Gastrocnemius medialis (tissue), 4 donors: ENCODE data around the gene BTF3L4. TPM values are rescaled to one million over a fixed set of nuclear protein-coding genes. Genes with fewer than 3 reads are reported as not detected.

Experiments
- ATAC-seq, 2 donors: fragments of 150-250 bp; one replicate each; pipeline ENCODE4 v1.9.1; 2016
- DNase-seq, 2 donors: peaks; one replicate each; pipeline ENCODE4 v3.0.0-alpha.2; 2019
- H3K27ac ChIP-seq, 4 donors: fragments of 200-600 bp; sonication (generic); 1 replicate in 1 of 4; 2 replicates in 3 of 4; pipeline ENCODE4 v1.5.1; 2016 to 2018; ENCODE audit warnings: mild to moderate bottlenecking in 2 of 4, moderate library complexity in 1 of 4
- H3K27me3 ChIP-seq, 3 donors: fragments of 200-600 bp; sonication (generic) in 2 of 3; 1 replicate in 1 of 3; 2 replicates in 2 of 3; pipeline versions ENCODE4 v1.5.1 to v1.6.0; 2016 to 2019; ENCODE audit warnings: mild to moderate bottlenecking in 1 of 3, moderate library complexity in 1 of 3
- H3K36me3 ChIP-seq, 2 donors: fragments of 200-600 bp; sonication (generic) in 1 of 2; one replicate each; pipeline ENCODE4 v1.5.1; 2017 to 2018
- H3K4me1 ChIP-seq, 2 donors: fragments of 200-600 bp; sonication (generic) in 1 of 2; one replicate each; pipeline ENCODE4 v1.5.1; 2016 to 2017; ENCODE audit warnings: mild to moderate bottlenecking in 2 of 2
- H3K4me3 ChIP-seq, 4 donors: fragments of 200-600 bp; sonication (generic) in 3 of 4; 1 replicate in 1 of 4; 2 replicates in 3 of 4; pipeline ENCODE4 v1.5.1; 2016 to 2019; ENCODE audit warnings: mild to moderate bottlenecking in 2 of 4
- H3K9me3 ChIP-seq, 3 donors: fragments of 200-600 bp; sonication (generic) in 2 of 3; 1 replicate in 1 of 3; 2 replicates in 2 of 3; pipeline ENCODE4 v1.5.1; 2016 to 2019
- POLR2A ChIP-seq, 2 donors: fragments of 450-650 bp; IDR thresholded peaks; one replicate each; pipeline ENCODE4 v1.6.1; 2017; ENCODE audit warnings: antibody characterized with exemption in 2 of 2, mild to moderate bottlenecking in 2 of 2, moderate library complexity in 2 of 2
- in situ Hi-C, 4 donors: fragments of 200-750 bp; cut with MboI; loops; one replicate each; pipeline versions ENCODE4 v1.15.0 to v1.8.0; 2017; ENCODE audit warnings: low sequenced_read_pairs in 4 of 4
- intact Hi-C: fragments of 100-400 bp; cut with DNase I; formaldehyde crosslinking; loops from one replicate; pipeline ENCODE4 v1.15.1; 2023; ENCODE audit warnings: low total_unique reads
- total RNA-seq, 4 donors: library from RNA; depleted of rRNA; stranded (reverse); fragments of >200 nt; gene quantifications; one replicate each; pipeline versions ENCODE4 v1.1.0 to v1.2.3, GENCODE V29; 2016
- TF ChIP-seq, protein P1 (sequence below), 5 experiments: fragments of 450-650 bp in 3 of 5; fragments of 200-600 bp in 2 of 5; sonication (generic) in 2 of 5; IDR thresholded peaks in 4 of 5; conservative IDR thresholded peaks in 1 of 5; 1 replicate in 4 of 5; 2 replicates in 1 of 5; pipeline ENCODE4 v1.5.1; 2016 to 2019; ENCODE audit warnings: antibody characterized with exemption in 5 of 5, mild to moderate bottlenecking in 3 of 5, moderate library complexity in 3 of 5

BTF3L4 gene
- total RNA-seq, 4 donors from 2014 or later = 68.4 to 92.9 (median 72.4) TPM

DNA sequence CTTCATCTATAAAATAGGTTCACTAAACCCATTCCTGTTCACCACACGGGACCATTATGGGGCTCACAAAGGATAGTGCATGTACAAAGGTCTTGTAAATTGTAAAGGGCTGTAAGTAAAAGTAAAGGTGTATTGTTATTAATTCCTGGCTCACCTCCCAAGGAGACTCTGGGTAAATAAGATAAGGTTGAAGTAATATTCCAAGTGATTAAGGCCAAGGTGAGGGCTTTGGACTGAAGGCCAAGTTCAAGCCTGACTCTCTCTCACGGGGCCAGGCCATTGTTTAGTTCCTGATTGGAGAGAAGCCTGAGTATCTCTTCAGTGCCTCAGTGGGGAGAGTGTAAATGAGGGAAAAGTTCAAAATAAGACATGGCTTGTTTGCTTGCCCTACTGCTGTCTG lies 66.3 kb downstream of the BTF3L4 start:
- Histone ChIP-seq H3K36me3 (no peaks in the 10 kb centered on the region), H3K27me3 (no peaks in the 10 kb centered on the region), H3K27ac (no peak overlapping the region), H3K4me3 (no peak overlapping the region), H3K4me1 (no peaks in the 10 kb centered on the region), H3K9me3 (no peaks in the 10 kb centered on the region)
- ATAC-seq (no peak), DNase-seq (no peak)
- in situ Hi-C loops = loop anchor here in 1 of 4 donors (10.0 kb wide), 1 partner anchor 172 kb away; no protein-coding TSS in a partner anchor
- intact Hi-C loops = no loop called here
- no peak for TF ChIP-seq POLR2A (IDR thresholded peaks at IDR 0.05)
- TF ChIP-seq, protein P1, sequence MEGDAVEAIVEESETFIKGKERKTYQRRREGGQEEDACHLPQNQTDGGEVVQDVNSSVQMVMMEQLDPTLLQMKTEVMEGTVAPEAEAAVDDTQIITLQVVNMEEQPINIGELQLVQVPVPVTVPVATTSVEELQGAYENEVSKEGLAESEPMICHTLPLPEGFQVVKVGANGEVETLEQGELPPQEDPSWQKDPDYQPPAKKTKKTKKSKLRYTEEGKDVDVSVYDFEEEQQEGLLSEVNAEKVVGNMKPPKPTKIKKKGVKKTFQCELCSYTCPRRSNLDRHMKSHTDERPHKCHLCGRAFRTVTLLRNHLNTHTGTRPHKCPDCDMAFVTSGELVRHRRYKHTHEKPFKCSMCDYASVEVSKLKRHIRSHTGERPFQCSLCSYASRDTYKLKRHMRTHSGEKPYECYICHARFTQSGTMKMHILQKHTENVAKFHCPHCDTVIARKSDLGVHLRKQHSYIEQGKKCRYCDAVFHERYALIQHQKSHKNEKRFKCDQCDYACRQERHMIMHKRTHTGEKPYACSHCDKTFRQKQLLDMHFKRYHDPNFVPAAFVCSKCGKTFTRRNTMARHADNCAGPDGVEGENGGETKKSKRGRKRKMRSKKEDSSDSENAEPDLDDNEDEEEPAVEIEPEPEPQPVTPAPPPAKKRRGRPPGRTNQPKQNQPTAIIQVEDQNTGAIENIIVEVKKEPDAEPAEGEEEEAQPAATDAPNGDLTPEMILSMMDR (IDR thresholded peaks at IDR 0.05 in 4 of 5, conservative IDR thresholded peaks at IDR 0.05 in 1 of 5) = no peak

- no peak overlapping the region for H3K4me3 ChIP-seq
- H3K9me3 ChIP-seq = no peaks in the 10 kb centered on the region
- H3K4me1 ChIP-seq = no peaks in the 10 kb centered on the region
- intact Hi-C loops = no loop called here
- no peaks in the 10 kb centered on the region for H3K36me3 ChIP-seq
- in situ Hi-C loops = loop anchor here in 1 of 4 donors (10.0 kb wide), 1 partner anchor 171 kb away; no protein-coding TSS in a partner anchor
- DNase-seq (no peak), ATAC-seq (no peak)
- H3K27me3 ChIP-seq = no peaks in the 10 kb centered on the region
- H3K27ac ChIP-seq = no peak overlapping the region
- TF ChIP-seq POLR2A (IDR thresholded peaks at IDR 0.05) = no peak
- TF ChIP-seq, protein P1 (IDR thresholded peaks at IDR 0.05 in 4 of 5, conservative IDR thresholded peaks at IDR 0.05 in 1 of 5) = no peak
Measured at GRCh38 chr1:52123622-52124021, 67.5 kb downstream of the BTF3L4 start.

GRCh38 chr1:52125736-52126359 lies 69.8 kb downstream of the BTF3L4 start:
- no peaks in the 10 kb centered on the region for H3K27me3 ChIP-seq
- no peaks in the 10 kb centered on the region for H3K9me3 ChIP-seq
- H3K36me3 ChIP-seq = no peaks in the 10 kb centered on the region
- in situ Hi-C loops = loop anchor here (5.0 to 25.0 kb wide), 4 partner anchors 169 to 561 kb away; partner anchors contain the start of gene COA7 (in 2 of the 4)
- DNase-seq = no peak
- H3K27ac ChIP-seq = no peak overlapping the region
- TF ChIP-seq, protein P1 (IDR thresholded peaks at IDR 0.05 in 4 of 5, conservative IDR thresholded peaks at IDR 0.05 in 1 of 5) = no peak
- no peak for TF ChIP-seq POLR2A (IDR thresholded peaks at IDR 0.05)
- ATAC-seq = no peak
- H3K4me3 ChIP-seq = no peak overlapping the region
- intact Hi-C loops = no loop called here
- H3K4me1 ChIP-seq = no peaks in the 10 kb centered on the region

- no peaks in the 10 kb centered on the region for H3K9me3 ChIP-seq
- in situ Hi-C loops (loop anchor here (5.0 to 25.0 kb wide), 4 partner anchors 167 to 560 kb away; partner anchors contain the start of gene COA7 (in 2 of the 4)), intact Hi-C loops (loop anchor here (1.0 kb wide), 1 partner anchor 169 kb away; no protein-coding TSS in a partner anchor)
- H3K4me1 ChIP-seq = no peaks in the 10 kb centered on the region
- no peaks in the 10 kb centered on the region for H3K27me3 ChIP-seq
- TF ChIP-seq POLR2A (IDR thresholded peaks at IDR 0.05) = no peak
- TF ChIP-seq, protein P1 (IDR thresholded peaks at IDR 0.05 in 4 of 5, conservative IDR thresholded peaks at IDR 0.05 in 1 of 5) = peak; percentile 51 to 81 (median 67)
- H3K4me3 ChIP-seq = no peak overlapping the region
- ATAC-seq (peak; percentile 42 to 74), DNase-seq (no peak)
- H3K36me3 ChIP-seq = no peaks in the 10 kb centered on the region
- H3K27ac ChIP-seq = no peak overlapping the region
Measured at GRCh38 chr1:52127181-52128180, 71.4 kb downstream of the BTF3L4 start.
